Measurements from ENCODE around the gene LGALSL.

Gene LGALSL

GRCh38 chr2:64453770-64454385, at the start of gene LGALSL:
TSS of gene LGALSL (plus strand) at chr2:64454162. CDS start at chr2:64454546, 384 bp downstream.
- no peak for DNase-seq

GRCh38 chr2:64404743-64405142, 49.2 kb upstream of the LGALSL start:
- DNase-seq: no peak

GRCh38 chr2:64405581-64406406, 48.2 kb upstream of the LGALSL start:
- no peak for DNase-seq

GRCh38 chr2:64406407-64406774, 47.6 kb upstream of the LGALSL start:
- DNase-seq: no peak

- DNase-seq: no peak
Measured at GRCh38 chr2:64408031-64408430, 45.9 kb upstream of the LGALSL start.

GRCh38 chr2:64410671-64411070, 43.3 kb upstream of the LGALSL start:
- DNase-seq: no peak

GRCh38 chr2:64412671-64413070, 41.3 kb upstream of the LGALSL start:
- DNase-seq: no peak

- DNase-seq: no peak
Measured at GRCh38 chr2:64414736-64415435, 39.1 kb upstream of the LGALSL start.

- DNase-seq: no peak
Measured at GRCh38 chr2:64417624-64418023, 36.3 kb upstream of the LGALSL start.

- no peak for DNase-seq
Measured at GRCh38 chr2:64419596-64420165, 34.3 kb upstream of the LGALSL start.

GRCh38 chr2:64420677-64421076, 33.3 kb upstream of the LGALSL start:
- DNase-seq: no peak

- no peak for DNase-seq
Measured at GRCh38 chr2:64421201-64421600, 32.8 kb upstream of the LGALSL start.

GRCh38 chr2:64422466-64422865, 31.5 kb upstream of the LGALSL start:
- no peak for DNase-seq

- DNase-seq: no peak
Measured at GRCh38 chr2:64423303-64423702, 30.7 kb upstream of the LGALSL start.

- no peak for DNase-seq
Measured at GRCh38 chr2:64424416-64424987, 29.5 kb upstream of the LGALSL start.

- DNase-seq: no peak
Measured at GRCh38 chr2:64426183-64426952, 27.6 kb upstream of the LGALSL start.

- no peak for DNase-seq
Measured at GRCh38 chr2:64434039-64434657, 19.8 kb upstream of the LGALSL start.

GRCh38 chr2:64437883-64438282, 16.1 kb upstream of the LGALSL start:
- DNase-seq: no peak

GRCh38 chr2:64439194-64439593, 14.8 kb upstream of the LGALSL start:
- DNase-seq: no peak

- DNase-seq: no peak
Measured at GRCh38 chr2:64440843-64441242, 13.1 kb upstream of the LGALSL start.

GRCh38 chr2:64442277-64442676, 11.7 kb upstream of the LGALSL start:
- DNase-seq: no peak
